Activated naive CD8-positive, alpha-beta T cell treated with anti-CD3 and anti-CD28 coated beads, Interleukin-2, amount 50 U/mL, for 16 hours (primary cell): ENCODE results near the gene RAPGEF1.

Experiments used
- DNase-seq: peaks from one replicate; pipeline ENCODE4 v3.0.0-alpha.2; 2020; ENCODE audit warnings: low read depth, low spot score

Gene RAPGEF1

DNA sequence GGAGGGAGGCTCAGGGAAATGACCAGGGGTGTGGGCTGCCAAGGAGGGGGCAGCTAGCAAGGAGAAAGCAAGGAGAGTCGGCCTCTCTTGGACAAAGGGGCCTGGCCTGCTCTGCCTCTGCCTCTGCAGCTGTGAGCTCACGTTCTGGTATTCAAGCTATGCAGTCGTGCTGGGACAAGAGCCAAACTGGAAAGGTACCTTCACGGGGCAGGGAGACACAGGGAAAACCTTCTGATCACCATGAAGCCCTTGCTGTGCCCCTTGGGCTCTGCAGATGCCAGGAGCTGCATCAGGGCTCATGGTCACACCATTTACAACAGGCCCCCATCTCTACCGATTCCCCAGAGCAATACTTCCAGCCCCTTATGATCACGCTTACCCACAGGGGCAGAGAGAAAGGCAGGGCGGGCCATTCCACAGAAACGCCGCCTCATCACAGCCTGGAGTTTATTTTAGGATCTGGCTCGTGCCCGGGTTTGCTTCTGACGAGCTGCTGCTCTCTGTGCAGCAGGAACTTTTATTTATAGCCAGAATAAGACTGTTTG is 131.3 kb downstream of the RAPGEF1 start:
- DNase-seq, result no peak

DNA sequence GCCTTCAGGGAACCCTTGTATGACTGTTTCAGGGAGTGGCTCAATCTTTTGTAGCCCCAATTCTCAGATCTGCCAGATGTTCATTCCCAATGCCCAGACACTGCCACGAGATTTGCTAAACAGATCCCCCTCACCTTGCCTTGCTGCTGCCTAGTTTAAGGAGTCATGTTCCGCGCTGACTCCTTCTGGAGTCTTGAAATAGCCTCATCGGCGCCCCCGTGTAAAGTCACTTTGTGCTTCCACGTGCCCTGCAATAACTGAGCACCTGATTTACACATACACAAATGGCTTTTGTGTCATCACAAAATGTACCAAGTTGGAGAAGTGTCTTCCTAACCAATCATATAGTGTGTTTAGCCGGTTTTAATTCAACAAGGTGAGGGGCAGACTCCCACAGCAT is 132.3 kb downstream of the RAPGEF1 start:
- DNase-seq, result no peak

DNA sequence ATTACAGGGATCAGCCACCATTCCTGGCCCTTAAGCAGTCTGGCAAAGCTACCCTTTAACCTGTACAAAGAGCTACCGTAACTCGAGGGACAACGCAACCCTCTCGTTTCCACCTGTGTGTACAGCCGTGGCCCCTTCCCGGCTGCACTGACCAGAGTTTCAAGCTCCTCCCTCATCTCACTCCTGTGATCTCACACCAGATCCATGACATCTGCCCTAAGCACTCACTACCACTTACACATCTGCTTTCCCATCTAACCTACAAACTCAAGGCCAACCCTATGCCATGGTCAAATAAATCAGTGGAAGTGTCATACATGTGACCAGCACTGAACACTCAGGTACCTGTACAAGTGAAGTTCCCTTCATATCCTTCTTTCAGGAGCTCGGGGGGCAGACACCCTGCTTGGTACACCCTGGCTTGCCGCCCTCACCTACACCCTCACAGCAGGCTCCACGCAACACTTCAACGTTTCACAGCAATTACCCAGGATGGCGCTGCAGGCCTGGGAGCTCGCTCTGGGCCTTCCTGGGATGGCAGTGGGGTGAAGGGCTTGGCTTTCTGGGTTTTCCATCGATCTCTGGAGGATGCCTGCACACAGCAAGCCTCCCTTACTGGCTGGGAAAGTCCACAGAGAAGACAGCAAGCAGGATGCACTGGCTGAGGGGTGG is 132.8 kb downstream of the RAPGEF1 start:
- DNase-seq, result no peak

DNA sequence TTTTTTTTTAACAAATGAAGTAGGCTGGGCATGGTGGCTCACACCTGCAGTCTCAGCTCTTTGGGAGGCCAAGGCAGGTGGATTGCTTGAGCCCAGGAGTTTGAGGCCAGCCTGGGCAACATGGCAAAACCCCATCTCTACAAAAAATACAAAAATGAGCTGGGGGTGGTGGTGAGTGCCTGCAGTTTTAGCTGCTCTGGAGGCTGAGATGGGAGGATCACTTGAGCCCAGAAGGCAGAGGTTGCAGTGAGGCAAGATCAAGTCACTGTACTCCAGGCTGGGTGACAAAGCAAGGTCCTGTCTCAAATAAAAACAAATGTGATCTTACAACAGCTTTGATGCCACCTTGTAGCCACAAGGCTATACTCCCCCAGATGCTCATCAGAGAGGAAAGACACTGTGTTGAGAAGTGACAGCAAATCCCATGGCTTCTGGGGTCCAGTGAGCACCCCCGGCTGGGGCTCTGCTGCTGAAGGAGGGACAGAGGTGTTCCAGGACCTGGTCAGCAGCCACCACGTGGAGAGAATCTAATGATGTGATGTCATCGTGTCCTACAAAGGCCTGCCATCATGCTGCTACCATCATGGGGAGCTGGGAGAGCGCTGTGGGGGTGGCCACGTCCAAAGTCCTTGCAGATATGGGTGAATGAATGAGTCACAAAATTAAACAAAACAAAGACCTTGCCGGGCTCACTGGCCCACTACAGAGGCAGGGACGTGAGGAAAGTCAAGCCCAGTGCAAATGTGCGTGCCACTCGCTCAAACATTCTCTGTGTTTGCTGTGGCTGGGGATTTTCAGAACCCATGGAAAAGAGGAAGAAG is 133.9 kb downstream of the RAPGEF1 start:
- DNase-seq, result no peak

DNA sequence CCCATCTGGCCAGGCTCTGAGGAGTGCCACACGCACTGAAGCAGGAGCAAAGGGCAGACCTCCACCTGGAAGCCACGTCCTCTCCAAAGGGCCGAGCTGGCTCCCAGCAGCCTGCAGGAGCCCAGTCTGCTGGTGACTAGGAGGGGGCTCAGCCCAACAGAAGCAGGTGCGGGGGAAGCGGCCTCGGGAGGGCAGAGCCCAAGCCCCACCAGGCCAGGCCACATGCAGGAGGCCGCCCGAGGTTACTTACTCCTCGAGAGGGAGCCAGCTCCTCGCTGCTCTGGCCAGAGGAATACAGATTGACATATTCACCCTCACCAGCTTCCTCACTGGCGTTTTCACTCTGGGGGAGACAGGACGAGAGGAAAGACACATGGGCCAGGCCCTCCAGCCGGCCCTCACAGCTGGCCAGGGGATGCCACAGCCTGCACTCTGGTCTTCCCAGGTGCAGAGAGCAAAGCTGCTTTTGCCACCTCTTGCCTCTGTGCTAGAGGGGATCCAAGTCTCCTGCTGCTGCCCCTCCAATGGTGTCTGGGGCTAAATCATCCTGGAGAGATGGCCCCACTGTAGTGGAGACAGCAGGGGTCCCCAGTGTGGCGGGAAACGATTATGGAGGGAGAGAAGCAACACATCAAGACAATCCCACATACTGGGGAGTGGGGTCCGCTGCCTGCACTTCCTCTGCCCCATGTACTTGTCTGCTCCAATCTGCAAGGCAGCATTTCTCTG is 136.0 kb downstream of the RAPGEF1 start:
- no peak for DNase-seq

DNA sequence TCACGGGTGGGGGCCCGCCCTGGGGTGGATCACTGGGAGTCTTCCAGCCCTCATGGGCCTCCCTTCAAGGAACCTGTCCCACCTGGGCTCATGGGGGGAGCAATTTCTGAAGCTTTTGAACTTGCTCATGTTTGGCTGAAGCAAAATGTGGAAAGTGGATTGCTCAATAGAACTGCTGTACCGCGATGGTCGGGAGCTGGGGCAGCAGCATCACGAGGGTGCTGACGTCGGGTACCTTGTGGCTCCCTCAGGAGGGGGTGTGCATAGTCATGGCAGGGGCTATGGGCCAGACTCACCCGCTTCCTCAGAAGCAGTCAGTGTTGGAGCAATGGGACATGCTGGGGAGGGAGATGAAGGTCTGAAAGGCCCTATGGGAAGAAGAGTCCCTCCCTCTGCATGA is 136.7 kb downstream of the RAPGEF1 start:
- no peak for DNase-seq

DNA sequence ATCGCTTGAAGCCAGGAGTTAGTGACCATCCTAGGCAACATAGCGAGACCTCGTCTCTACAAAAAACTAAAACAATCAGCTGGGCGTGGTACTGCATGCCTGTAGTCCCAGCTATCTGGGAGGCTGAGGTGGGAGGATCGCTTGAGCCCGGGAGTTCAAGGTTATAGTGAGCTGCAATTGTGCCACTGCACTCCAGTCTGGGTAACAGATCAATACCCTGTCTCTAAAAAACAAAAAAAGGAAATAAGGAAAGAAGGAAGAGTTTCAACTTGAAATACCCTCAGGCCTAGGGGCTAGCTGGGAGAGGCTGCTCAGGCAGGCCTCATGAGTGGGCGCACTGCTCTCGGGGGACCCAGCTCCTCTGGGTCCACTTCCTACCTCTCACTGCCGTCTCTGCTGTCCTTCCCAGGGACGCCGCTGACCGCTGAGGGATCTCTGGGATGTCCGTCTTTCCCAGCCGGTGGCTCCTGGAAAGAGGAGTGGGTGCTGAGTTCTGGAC is 138.1 kb downstream of the RAPGEF1 start:
- DNase-seq, result no peak

DNA sequence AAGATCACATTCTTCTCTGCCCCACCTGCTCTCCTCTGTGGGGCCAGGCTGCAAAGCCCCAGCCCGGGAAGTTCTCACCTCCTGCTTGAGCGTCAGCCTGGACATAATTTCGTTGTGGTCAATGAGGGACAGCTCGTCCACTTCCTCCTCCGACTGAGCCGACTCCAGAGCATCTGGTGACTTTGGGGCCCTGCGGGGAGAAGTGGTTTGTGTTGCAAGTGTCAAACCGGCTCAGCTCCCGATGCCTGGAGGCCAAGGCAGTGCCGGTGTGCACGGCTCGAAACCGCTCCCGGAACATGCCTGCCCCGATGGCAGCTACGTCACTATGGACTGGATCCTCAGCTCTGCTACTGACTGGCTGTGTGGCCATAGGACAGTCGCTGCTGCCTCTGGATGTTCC is 141.8 kb downstream of the RAPGEF1 start:
- DNase-seq, result no peak

DNA sequence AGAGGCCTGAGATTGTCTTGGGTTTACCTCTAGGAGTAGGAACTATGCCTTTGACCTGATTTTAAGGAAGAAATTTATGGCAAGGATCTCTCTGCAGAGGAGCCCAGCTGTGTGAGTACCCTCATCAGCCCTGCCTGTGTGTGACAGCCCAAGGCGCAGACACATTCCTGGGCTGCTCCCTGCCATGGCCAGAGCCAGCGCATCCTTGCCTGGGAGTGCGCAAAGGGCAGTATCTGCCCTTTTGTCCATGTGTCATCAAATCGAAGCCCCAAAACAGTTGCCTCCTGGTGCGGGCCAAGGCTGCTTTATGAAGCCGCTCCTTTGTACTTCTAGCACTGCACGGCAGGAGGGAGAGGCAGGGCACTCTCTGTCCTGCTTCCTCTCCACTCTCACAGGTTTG is 142.6 kb downstream of the RAPGEF1 start:
- no peak for DNase-seq

DNA sequence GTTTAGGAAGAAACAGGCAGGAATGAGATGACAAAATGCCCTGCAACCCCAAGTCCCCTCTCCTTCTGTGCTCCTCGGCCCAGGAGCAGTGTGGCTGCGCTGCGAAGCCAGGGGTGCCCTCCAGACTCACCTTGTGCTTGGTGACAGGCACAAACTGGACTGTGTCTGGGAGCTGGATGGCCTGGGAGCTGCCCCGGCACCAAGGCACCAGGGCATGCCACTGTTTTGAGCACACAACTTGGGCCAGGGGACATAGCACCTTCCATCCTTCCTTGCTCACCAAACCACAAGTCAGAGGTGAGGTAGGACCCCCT is 143.5 kb downstream of the RAPGEF1 start:
- DNase-seq, result no peak

DNA sequence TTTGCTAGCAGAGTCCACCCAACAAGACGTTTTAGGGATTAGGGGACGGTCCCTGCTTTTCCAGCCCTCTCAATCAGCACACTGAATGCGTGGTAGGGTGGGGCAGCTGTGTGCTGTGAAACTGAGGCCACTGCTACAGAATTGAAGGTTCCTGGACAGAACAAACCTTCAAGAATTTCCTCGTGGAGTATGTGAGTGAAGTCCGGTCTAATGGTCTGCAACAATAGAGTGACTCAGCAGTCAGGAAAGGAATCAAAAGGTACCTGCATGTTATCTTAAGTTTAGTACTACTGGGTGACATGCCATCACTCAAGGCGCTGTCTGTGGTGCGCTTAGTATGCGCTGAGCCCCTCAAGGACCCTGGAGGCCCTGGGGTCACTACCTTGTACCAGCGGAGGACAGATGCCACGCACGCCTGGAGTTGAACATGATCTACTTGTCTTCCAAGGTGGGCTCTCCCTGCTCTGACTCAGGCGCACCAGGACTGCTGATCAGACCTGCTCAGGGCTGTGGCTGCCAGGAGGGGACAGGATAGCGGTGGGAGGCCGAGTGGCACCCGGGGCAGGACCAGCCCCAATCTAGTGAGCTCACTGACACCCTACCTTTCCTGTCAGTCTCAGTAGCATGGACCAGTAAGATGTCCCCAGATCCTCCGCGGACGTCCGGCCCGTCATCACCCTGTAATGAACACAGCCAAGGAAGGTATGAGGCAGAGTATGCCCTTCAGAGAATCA is 144.0 kb downstream of the RAPGEF1 start:
- DNase-seq, result no peak

DNA sequence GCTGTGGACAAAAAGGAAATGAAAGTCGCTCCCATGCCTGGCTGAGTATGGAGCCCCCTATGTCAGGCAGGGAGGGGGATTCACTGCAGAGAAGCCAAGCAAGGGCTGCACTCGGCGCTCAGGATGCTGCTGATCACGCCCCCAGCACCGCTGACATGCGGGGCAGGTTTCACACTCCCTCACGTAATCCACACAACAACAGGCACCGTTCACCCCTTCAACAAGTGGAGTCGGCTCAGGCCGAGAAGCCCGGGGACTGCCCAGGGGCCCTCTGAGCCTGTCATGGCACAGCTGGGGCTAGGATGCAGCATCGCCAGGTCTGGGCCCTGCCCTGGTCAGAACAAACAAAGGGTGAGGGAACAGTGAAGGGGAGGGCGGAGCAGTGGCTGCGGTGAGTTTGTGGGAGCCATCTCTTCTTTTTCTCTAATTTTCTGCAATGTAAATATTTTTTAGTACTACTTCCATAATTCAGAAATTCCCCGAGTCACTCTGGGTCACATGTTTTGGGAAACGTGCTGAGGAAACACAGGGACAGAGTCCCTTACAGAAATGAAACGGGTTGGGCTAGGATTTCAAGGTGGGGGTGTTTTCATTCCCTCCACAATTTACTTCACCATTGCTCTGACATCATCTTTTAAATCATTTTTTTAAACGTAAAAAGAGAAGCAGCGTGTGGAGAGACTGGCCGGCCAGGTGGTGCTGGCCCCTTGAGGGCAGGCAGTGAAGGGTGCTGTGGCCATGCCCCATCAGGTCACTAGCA is 144.8 kb downstream of the RAPGEF1 start:
- DNase-seq, result no peak

DNA sequence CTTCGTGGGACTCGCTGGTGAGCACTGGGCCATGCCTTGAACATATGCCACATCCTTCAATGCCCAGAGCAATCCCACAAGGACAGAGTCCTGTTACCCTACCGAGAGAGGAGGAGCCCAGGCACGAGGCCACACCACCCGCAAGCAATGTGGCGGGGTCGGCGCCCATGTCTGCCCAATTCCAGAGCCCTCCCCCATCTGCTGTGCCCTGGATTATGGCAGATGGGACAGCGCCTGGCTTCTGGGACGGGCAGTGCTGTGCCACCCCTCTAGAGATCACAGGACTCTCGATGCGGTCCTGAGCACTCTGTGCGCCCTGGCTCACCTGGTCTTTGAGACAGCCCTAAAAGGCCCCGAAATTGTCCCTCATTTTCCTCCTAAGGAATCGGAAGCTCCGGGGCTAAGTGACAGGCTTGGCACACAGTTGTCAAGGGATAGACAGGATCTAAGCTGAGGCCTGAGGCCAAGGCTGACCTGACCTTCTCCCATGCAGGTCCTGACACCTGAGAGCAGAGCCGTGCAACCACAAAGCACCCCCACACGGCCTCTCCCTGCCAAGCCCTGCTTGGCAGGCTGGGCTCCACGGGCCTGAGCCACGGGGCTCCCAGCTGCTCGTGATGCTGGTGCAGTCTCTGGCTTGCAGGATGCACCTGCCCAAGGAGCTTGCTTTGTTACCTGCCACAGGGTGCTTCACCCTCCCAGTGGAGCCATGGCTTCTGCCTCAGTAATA is 145.8 kb downstream of the RAPGEF1 start:
- DNase-seq, result no peak

DNA sequence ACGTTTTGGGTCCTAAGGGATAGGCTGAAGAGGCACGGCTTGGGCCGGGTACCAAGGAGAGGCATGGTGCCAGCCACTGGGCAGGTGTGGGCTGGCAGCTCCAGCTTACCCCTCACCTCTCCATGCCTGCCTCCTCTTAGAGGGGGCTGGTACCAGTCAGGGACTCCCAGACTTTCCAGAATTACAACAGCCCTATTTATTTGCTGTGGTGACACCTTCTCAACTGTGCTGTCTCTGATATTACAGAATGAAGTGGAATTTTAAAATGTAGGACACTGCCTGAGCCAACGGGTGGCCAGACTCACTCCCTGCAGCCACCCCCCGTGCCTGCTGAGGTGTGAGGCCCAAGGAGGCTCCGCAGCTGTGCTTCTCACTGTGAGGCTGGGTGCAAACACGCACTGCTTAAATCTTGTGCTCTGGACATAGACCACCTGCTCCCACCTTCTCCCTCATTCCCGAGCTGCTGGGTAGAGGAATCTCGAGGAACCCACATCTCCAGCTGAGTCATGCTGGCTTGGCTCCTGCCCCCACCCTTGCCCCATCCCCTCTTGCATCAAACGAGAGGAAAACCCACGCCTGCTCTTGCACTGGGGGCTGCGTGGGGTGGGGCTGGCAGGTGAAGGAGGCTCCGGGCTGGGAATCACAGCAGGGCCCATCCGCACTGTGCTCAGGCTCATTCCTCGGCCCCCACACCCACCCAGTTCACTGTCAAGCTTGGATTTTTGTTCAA is 146.6 kb downstream of the RAPGEF1 start:
- DNase-seq, result no peak

DNA sequence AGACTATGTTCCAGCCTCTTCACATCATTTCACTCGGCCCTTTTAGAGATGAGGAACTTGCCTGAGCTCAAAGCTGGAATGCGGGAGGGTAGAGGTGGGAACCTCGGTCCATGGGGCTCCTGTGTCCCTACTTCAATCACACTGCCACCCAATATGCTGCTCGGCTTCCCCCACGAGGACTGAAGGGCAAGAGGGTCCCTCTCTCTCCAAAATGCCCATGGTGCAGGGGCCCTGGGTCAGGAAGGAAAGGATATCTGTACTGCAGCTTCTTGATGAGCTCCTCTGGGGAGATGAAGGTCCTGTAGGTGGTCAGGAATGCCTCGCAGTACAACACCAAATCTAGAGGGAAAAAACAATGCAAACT is 148.0 kb downstream of the RAPGEF1 start:
- DNase-seq, result no peak

DNA sequence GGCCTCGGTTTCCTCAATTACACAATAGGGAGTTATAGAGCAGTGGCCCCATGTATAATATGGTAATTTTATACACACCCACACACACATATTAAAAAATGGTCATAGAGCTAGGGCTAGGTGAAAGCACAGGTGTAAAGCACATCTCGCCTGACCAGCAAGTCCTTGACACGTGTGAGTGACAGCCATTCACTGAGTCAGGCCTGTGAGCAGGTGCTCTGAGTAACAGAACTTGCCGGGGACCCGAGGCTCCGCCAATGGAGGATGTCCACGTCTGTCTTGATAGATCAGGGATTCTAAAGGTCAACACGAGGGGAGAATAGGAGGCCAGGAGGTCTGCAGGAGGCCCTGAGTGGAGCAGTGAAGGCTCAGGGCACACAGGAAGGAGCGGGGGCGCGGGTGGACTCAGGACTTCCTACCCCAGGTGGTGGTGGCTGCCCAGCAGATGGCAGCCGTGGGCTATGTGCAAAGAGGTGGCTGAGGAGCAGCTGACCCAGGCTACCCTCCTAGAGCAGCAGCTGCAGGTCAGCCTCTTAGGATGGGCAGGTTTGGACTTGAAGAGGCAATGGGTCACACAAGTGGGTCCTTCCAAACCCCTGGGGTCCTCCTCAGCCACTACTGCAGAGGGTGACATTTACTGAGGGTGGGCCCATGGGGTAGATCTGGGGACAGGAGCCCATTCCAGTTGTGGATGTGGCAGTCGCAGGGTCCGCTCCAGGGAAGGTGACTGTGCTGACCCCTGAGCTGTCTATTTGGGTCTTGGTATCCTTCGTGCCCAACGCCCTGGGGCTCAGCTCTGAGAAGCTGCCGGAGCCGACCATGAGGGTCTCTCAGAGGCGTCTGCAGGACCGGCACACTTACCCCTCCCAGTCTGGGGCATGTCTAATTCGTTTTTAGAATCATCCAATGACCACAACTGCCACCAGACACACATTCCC is 148.7 kb downstream of the RAPGEF1 start:
- DNase-seq, result peak; percentile 54

DNA sequence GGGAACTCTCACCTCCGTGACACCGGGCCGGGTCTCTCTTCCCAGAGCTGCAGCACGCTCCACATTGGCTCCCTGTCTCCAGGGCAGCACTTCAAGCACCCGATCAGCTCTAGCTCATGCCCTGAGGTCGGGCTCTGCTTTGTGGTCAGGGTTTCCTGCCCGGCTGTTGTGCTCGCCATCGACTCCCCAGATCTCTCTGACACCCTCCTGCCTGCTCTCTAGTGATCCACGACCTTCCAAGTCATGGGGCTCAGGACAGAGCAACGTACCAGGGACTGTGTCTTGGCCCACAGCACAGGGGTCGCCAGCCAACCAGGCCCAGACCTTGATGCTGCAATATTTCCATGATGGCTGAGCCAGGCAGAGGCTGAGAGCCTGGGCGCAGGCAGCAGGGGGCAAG is 149.4 kb downstream of the RAPGEF1 start:
- no peak for DNase-seq

DNA sequence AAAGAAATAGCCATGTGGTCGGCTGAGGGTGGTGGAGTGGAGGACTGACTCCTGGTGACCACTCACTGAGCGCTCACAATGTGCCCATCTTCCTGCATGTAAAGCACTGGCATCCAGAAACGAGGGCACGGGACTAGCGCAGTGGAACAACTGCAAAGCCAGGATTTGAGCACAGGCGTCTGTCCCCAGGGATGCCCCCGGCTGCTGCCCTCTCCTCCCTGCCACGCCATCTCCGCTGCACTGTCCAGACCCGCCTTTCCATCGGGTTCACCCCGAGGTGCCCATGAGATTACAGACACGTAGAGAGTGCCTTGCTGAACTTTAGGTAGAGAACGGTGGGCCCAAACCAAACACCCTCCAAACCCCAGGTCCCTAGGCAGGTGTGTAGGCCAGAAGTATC is 149.9 kb downstream of the RAPGEF1 start:
- no peak for DNase-seq
